GM10248 (cell line): ENCODE data around the gene CRYL1.
"Not testable (repeated sequence)": the region's sequence is repeated elsewhere in the genome, so short reads cannot be mapped to it uniquely, and the experiment has no call there.

Experiments used
- CTCF ChIA-PET: fragments of 300-600 bp; sonication (Branson Sonifier 250); formaldehyde crosslinking; extraction: SDS; loops from one replicate; lab custom pipeline; 2021; ENCODE audit warnings: antibody characterized with exemption; lab: Yijun Ruan, JAX
- POLR2A ChIA-PET: fragments of 350-650 bp; sonication (Branson Sonifier 250); formaldehyde crosslinking; extraction: SDS; loops from one replicate; lab custom pipeline; 2020; ENCODE audit warnings: antibody characterized with exemption; lab: Yijun Ruan, JAX
- DNase-seq: peaks from one replicate; pipeline ENCODE4 v3.0.0; 2012; ENCODE audit errors: extremely low spot score
- CTCF ChIP-seq: IDR thresholded peaks from 2 replicates; pipeline ENCODE4 v1.5.1; 2012; ENCODE audit warnings: mild to moderate bottlenecking, low read depth; ENCODE audit errors: extremely low read depth, missing control alignments, control extremely low read depth

CRYL1 gene

GRCh38 chr13:20438801-20439200, 86.9 kb downstream of the CRYL1 start:
- ChIA-PET POLR2A (no interaction called here), CTCF (no interaction called here)
- DNase-seq = no peak
- no peak for TF ChIP-seq CTCF

GRCh38 chr13:20436505-20436904, 89.2 kb downstream of the CRYL1 start:
- ChIA-PET POLR2A (no interaction called here), CTCF (no interaction called here)
- TF ChIP-seq CTCF = no peak
- no peak for DNase-seq

GRCh38 chr13:20435616-20436368, 89.9 kb downstream of the CRYL1 start:
- TF ChIP-seq CTCF = no peak
- CTCF ChIA-PET = no interaction called here
- POLR2A ChIA-PET = no interaction called here
- no peak for DNase-seq

GRCh38 chr13:20434210-20434609, 91.4 kb downstream of the CRYL1 start:
- CTCF ChIA-PET, POLR2A ChIA-PET, DNase-seq: not testable (repeated sequence)

- POLR2A ChIA-PET = no interaction called here
- no peak for TF ChIP-seq CTCF
Measured at GRCh38 chr13:20431687-20432384, 93.8 kb downstream of the CRYL1 start.

GRCh38 chr13:20431080-20431479, 94.6 kb downstream of the CRYL1 start:
- no peak for TF ChIP-seq CTCF
- CTCF ChIA-PET = interaction anchor here (0.7 to 2.0 kb wide), 2 partner anchors 20 to 234 kb away, joined by 3 to 5 read pairs; no protein-coding TSS in a partner anchor
- DNase-seq = no peak
- POLR2A ChIA-PET = no interaction called here

More at GRCh38 chr13:20431687-20432384, 93.8 kb downstream of the CRYL1 start:
- DNase-seq = no peak
- CTCF ChIA-PET = interaction anchor here (0.7 to 2.0 kb wide), 2 partner anchors 20 to 235 kb away, joined by 3 to 5 read pairs; no protein-coding TSS in a partner anchor

GRCh38 chr13:20430296-20430695, 95.4 kb downstream of the CRYL1 start:
- ChIA-PET CTCF (interaction anchor here (2.0 kb wide), 1 partner anchor 19 kb away, joined by 5 read pairs; no protein-coding TSS in a partner anchor), POLR2A (no interaction called here)
- no peak for DNase-seq
- no peak for TF ChIP-seq CTCF
